T-helper 17 cell (primary cell): ENCODE results near the gene AFF3. TPM values are rescaled to one million over a fixed set of nuclear protein-coding genes. Genes with fewer than 3 reads are reported as not detected.

Source experiments
- ATAC-seq: fragments of 150-1000 bp; cut with Tn5 transposase; 2 replicates; pipeline ENCODE4 v1.10.0; 2021; ENCODE audit warnings: mild to moderate bottlenecking, moderate library complexity
- DNase-seq, 3 donors: peaks; one replicate each; pipeline versions ENCODE4 v3.0.0 to v3.0.0-alpha.2; 2020 to 2021
- H3K9me3 ChIP-seq: one replicate; pipeline ENCODE4 v1.7.0; 2013; ENCODE audit warnings: low read length, mild to moderate bottlenecking; ENCODE audit not compliant: control insufficient read depth, poor library complexity, severe bottlenecking
- H3K27ac Mint-ChIP-seq: one replicate; pipeline ENCODE4 v1.8.0; 2022; ENCODE audit warnings: mild to moderate bottlenecking, moderate library complexity, mixed read lengths
- H3K27me3 Mint-ChIP-seq: one replicate; pipeline ENCODE4 v1.8.0; 2022; ENCODE audit warnings: mixed read lengths
- H3K36me3 Mint-ChIP-seq: one replicate; pipeline ENCODE4 v1.8.0; 2022; ENCODE audit warnings: low read depth, mixed read lengths
- H3K4me1 Mint-ChIP-seq: one replicate; pipeline ENCODE4 v1.8.0; 2022; ENCODE audit warnings: mild to moderate bottlenecking, mixed read lengths
- H3K4me3 Mint-ChIP-seq: one replicate; pipeline ENCODE4 v1.8.0; 2022; ENCODE audit warnings: mild to moderate bottlenecking, moderate library complexity, mixed read lengths
- total RNA-seq, 4 donors: library from RNA in 2 of 4; stranded (reverse) in 2 of 4; gene quantifications; one replicate each; pipeline ENCODE4 v1.2.3 and lab custom pipeline; 2022 to 2026

The AFF3 gene
- total RNA-seq, 2 donors from 2014 or later = 6.5 to 14.4 TPM

DNA sequence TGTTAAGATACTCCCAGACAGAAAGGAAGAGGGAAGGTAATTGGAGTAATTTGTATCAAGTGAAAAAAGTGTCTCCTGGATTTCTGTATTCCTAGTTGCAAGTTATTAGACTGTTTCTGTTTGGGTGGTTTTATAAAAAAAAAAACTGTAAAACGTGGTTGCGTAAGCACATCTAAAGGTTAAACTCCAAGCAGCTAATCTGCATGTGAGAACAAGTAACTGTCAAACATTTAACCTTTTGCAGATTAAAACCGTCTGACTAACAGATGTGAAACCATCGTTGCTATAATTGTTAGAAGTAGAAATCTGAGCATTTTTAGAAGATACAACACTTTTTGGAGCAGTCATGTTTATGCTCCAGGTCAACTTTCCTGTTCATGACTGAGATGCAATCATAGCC is 72.3 kb downstream of the AFF3 start:
- peaks cover 3% of the 10 kb centered on the region for H3K4me1 Mint-ChIP-seq

DNA sequence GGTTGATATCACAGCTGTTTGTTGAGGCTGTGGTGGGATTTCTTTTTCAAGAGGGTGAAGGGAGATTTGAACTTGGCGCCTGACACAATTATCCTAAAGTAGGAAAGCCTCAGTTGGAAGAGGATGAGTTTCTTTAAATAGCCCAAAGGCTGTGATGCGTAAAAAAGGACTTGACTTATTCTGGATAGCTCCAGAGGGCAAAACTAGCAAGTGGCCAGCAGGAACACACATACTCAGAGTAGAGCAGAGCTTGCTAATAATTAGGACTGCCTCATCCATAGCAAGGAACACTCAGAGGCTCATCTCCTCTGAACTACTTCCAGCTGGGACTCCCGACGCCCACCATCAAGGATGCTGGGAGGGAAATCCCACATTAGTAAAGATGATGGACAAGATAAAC is 74.0 kb downstream of the AFF3 start:
- DNase-seq (no peak), ATAC-seq (no peak)
- H3K27ac Mint-ChIP-seq = no peak overlapping the region
- no peaks in the 10 kb centered on the region for H3K9me3 ChIP-seq
- peaks cover 22% of the 10 kb centered on the region for H3K27me3 Mint-ChIP-seq
- H3K4me1 Mint-ChIP-seq = peaks cover 3% of the 10 kb centered on the region
- H3K36me3 Mint-ChIP-seq = no peaks in the 10 kb centered on the region
- no peak overlapping the region for H3K4me3 Mint-ChIP-seq

More for the DNA sequence above, 72.3 kb downstream of the AFF3 start:
- no peak for ATAC-seq
- no peak for DNase-seq
- peak overlapping the region; percentile 7 for H3K4me3 Mint-ChIP-seq
- peaks cover 2% of the 10 kb centered on the region for H3K36me3 Mint-ChIP-seq
- no peak overlapping the region for H3K27ac Mint-ChIP-seq
- no peaks in the 10 kb centered on the region for H3K9me3 ChIP-seq
- peaks cover 23% of the 10 kb centered on the region for H3K27me3 Mint-ChIP-seq

DNA sequence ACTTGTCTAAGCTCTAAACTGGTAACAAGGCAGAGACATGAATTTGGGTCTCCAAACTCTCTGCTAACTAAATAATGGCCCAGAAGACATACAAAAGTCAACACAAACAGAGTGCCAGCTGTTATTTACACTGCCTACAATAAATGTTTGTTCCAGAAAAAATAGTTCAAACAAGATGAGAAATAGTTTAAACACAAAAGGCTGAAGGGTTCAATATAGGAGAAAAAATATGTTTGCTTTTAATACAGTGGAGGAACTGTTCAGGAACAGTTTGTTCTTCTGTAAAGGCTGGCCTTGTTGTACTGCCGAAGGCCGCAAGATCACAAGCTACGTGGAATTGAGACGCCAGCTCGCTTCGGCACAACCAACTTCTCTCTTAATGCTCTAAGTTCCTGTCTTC is 74.6 kb downstream of the AFF3 start:
- Mint-ChIP-seq H3K27me3 (peaks cover 16% of the 10 kb centered on the region), H3K36me3 (no peaks in the 10 kb centered on the region), H3K4me3 (no peak overlapping the region), H3K4me1 (peaks cover 2% of the 10 kb centered on the region), H3K27ac (no peak overlapping the region)
- ATAC-seq (no peak), DNase-seq (no peak)
- no peaks in the 10 kb centered on the region for H3K9me3 ChIP-seq

DNA sequence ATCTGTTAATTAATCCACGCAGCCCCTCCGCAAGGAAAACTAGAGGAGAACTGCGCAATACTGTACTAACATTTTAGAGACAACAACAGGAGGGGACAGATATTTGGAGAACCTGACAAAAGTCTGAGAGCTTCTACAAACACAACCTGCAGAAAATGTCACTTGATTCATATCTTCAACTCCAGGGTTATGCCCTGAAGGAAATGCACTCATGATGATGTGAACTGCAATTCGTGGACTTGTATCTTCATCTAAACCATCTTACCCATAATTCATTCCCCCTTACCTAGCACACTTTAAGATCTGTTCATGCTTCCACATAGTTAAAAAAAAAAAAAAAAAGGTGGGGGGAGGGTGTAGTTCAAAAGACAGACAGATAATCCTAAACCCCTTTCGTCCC is 75.5 kb downstream of the AFF3 start:
- H3K36me3 Mint-ChIP-seq = peaks cover 2% of the 10 kb centered on the region
- peaks cover 14% of the 10 kb centered on the region for H3K27me3 Mint-ChIP-seq
- no peak for ATAC-seq
- no peaks in the 10 kb centered on the region for H3K9me3 ChIP-seq
- no peaks in the 10 kb centered on the region for H3K4me1 Mint-ChIP-seq
- H3K4me3 Mint-ChIP-seq = no peak overlapping the region
- no peak for DNase-seq
- no peak overlapping the region for H3K27ac Mint-ChIP-seq

DNA sequence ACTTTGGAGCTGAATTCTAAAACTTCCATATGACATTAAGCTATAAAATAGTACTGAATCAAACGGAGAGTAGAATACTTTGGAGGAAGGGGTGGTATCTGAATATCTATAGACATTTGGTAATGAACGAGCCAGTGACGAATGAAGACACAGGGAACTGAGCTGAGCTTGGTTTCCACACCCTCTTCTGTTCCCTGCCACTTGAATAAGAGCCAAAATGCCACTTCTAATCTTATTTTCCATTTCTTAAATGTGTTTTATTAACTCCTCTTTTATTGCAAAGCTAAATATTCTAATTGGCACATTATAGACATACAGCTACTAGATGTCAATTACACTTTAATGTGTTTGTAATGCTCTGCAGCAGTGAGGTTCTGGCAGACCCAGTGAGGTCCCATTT is 76.1 kb downstream of the AFF3 start:
- DNase-seq = no peak
- H3K9me3 ChIP-seq = no peaks in the 10 kb centered on the region
- no peak overlapping the region for H3K4me3 Mint-ChIP-seq
- peaks cover 2% of the 10 kb centered on the region for H3K36me3 Mint-ChIP-seq
- peaks cover 2% of the 10 kb centered on the region for H3K4me1 Mint-ChIP-seq
- H3K27me3 Mint-ChIP-seq = peaks cover 14% of the 10 kb centered on the region
- ATAC-seq = no peak
- H3K27ac Mint-ChIP-seq = no peak overlapping the region

DNA sequence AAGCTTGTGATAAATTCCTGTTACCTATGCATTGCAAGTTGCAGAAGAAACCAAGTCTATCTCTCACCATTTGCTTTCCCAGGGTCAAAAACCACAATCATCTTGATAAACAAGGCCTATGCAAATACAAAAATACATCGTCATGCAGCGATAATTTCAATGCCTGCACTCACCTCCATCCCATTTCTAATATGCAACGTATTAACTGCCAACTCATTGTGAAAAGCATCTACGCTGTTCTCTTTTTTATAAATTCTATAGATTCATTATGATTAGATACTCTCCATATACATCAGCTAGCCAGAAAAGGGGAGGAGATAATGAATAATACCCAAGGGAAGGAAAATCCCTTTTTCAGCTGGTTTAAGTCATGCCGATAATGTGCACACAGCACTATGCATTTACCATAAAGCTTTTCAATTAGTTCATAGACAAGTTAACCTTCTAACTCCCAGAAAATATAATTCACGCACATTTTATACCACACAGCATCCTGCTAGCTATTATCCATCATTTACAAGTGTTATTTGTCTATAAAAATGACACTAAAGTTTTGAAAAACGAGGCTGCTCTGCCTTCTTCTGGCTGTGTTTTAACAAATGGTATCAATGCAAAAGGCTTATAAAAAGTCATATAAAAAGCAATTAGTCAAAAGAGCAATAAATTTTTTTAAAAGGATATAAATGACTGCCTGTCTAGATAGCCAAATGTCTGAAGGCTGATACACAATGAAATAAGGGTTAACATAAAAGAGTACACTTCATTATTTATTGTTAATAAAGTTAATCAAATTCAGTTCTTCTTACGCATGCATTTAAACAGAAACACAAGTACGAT is 77.6 kb downstream of the AFF3 start:
- ATAC-seq = no peak
- Mint-ChIP-seq H3K36me3 (peaks cover 2% of the 10 kb centered on the region), H3K4me3 (no peak overlapping the region), H3K4me1 (peaks cover 7% of the 10 kb centered on the region), H3K27me3 (peaks cover 14% of the 10 kb centered on the region), H3K27ac (no peak overlapping the region)
- no peaks in the 10 kb centered on the region for H3K9me3 ChIP-seq
- no peak for DNase-seq

DNA sequence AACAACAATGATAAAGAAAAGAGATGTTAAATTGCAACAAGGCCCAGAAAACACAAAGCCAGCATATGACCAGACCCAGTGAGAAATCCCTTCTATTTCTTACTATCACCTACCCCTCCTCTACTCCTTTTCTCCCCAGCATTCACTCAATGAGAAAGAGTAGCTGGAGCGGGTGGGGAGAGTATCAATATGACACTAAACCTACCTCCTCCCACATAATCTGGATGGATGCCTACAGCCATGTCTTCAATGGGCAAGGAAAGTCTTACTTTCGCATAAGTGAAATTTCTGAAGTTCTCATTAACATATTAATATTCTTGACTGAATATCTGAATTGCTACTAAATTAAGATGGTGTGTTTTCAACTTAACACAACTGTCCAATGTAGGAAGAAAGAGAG is 78.2 kb downstream of the AFF3 start:
- Mint-ChIP-seq H3K4me3 (no peak overlapping the region), H3K27ac (no peak overlapping the region), H3K4me1 (peaks cover 7% of the 10 kb centered on the region), H3K27me3 (peaks cover 14% of the 10 kb centered on the region), H3K36me3 (peaks cover 2% of the 10 kb centered on the region)
- ATAC-seq = no peak
- no peak for DNase-seq
- H3K9me3 ChIP-seq = no peaks in the 10 kb centered on the region

DNA sequence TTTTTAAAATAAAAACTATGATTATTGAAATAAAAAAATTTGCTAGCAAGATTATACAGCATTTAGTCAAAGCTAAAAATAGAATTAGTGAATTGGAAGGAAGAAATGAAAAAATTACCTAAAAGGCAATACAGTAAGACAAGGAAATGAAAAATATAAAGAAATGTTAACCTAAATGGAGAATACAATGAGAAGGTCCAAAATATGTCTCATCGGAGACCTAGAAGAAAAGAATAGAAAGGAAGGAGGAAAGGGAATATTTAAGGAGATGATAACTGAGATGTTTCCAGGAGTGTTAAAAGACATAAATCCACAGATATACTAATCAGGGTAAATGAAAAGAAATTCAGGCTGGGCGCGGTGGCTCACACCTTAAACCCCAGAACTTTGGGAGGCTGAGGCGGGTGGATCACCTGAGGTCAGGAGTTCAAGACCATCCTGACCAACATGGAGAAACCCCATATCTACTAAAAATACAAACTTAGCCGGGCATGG is 78.9 kb downstream of the AFF3 start:
- Mint-ChIP-seq H3K27ac (no peak overlapping the region), H3K27me3 (peaks cover 12% of the 10 kb centered on the region), H3K4me3 (no peak overlapping the region)

DNA sequence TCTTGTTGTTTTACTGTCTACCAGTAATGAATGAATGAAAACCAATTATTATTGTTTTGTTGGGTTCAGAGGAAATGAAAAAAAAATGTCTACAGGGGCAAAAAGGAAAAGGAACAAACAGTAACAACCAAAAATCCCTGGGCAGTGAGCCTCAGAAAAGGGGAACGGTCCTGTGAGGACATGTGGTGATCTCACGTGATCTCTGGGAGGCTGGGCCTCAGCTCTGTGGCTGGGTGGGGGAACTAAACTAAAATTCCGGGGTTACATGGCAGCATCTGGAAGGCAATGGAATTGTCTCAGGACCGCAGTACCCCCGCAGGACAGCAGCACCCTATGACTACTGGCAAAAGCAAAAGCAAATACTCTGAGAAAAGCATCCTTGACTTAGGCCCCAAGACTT is 80.1 kb downstream of the AFF3 start:
- Mint-ChIP-seq H3K4me1 (peaks cover 7% of the 10 kb centered on the region), H3K27me3 (peaks cover under 1% of the 10 kb centered on the region), H3K36me3 (peaks cover 2% of the 10 kb centered on the region), H3K4me3 (no peak overlapping the region), H3K27ac (no peak overlapping the region)
- H3K9me3 ChIP-seq = no peaks in the 10 kb centered on the region
- ATAC-seq (no peak), DNase-seq (no peak)

More for the DNA sequence above, 78.9 kb downstream of the AFF3 start:
- no peak for ATAC-seq
- Mint-ChIP-seq H3K36me3 (peaks cover 2% of the 10 kb centered on the region), H3K4me1 (peaks cover 7% of the 10 kb centered on the region)
- no peak for DNase-seq
- H3K9me3 ChIP-seq = no peaks in the 10 kb centered on the region

DNA sequence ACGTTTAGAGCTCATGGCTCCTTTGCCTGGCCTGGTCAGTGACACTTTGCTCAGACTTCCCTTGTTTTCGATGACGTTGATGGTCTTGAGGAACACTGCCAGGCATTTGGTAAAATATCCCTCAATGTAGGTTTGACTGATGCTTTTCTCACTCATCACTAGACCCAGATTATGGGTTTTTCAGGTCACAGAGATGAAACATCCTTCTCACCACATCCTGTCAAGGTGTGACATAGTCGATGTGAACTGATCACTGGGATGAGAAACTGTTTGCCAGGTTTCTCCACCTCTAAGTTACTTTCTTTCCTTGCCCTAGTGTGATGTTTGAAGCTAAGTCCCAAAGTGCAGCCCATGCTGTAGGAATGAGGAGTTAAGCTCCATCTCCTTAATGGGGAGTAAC is 81.5 kb downstream of the AFF3 start:
- H3K27me3 Mint-ChIP-seq = no peaks in the 10 kb centered on the region
- peak; percentile 93 for ATAC-seq
- peaks cover 2% of the 10 kb centered on the region for H3K36me3 Mint-ChIP-seq
- no peaks in the 10 kb centered on the region for H3K9me3 ChIP-seq
- H3K4me1 Mint-ChIP-seq = peaks cover 7% of the 10 kb centered on the region
- peak overlapping the region; percentile 33 for H3K4me3 Mint-ChIP-seq
- DNase-seq = no peak
- H3K27ac Mint-ChIP-seq = peak overlapping the region; percentile 32

DNA sequence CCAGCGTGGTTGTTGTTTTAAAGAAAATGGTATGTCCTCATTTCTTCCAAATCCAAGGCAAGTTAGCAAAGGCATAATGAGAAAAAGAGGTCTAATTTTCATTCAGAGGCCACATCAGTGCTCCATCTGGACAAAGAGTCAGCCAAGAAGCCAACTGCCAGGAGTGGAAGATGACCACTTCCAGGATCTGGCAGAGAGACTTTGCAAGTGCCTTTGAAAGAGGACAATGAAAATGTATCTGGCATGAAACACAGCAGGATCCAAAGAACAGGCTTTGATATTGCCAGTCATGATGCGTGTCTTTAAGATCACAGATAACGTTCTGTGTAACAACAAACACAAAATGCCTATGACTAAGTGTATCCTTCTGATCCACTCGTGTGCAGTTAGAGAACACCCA is 82.8 kb downstream of the AFF3 start:
- H3K4me3 Mint-ChIP-seq = no peak overlapping the region
- H3K27ac Mint-ChIP-seq = no peak overlapping the region
- H3K4me1 Mint-ChIP-seq = peaks cover 7% of the 10 kb centered on the region
- ATAC-seq (no peak), DNase-seq (no peak)
- H3K36me3 Mint-ChIP-seq = peaks cover 2% of the 10 kb centered on the region
- no peaks in the 10 kb centered on the region for H3K9me3 ChIP-seq
- H3K27me3 Mint-ChIP-seq = no peaks in the 10 kb centered on the region

DNA sequence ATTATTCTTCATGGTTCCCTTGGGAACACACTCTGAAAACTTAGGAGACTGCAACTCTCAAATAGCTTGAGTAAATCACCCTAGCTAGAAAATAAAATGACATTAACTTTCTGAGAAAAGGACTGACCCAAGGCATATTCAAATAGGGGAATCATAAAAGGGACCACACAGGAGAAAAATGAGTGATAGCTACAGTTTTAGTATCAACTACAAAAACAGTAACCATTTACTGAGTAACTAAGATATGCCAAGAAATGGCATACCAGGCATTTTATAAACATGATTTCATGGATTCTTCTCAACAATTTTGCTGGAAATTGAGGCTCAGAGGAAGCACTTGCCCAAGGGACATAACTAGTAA is 84.5 kb downstream of the AFF3 start:
- ATAC-seq (no peak), DNase-seq (no peak)
- H3K36me3 Mint-ChIP-seq = peaks cover 2% of the 10 kb centered on the region
- H3K4me1 Mint-ChIP-seq = peaks cover 7% of the 10 kb centered on the region
- H3K27me3 Mint-ChIP-seq = peaks cover 2% of the 10 kb centered on the region
- H3K9me3 ChIP-seq = no peaks in the 10 kb centered on the region
- H3K27ac Mint-ChIP-seq = no peak overlapping the region
- no peak overlapping the region for H3K4me3 Mint-ChIP-seq

DNA sequence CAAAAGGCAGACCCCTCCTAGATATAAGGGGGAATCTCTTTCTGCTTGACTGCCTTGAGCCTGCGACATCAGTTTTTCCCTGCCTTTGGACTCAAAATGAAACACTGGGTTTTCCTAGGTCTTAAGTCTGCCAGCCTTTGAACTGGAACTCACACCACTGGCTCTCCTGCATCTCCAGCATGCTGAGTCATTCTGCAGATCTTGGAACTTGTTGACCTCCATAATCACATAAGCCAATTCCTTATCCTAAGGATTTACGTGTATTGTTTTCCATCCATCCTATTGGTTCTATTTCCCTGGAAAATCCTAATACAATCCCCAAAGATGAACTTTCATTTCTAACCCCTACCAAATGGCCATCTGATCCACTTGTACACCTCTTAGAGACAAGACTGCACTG is 88.0 kb downstream of the AFF3 start:
- H3K4me3 Mint-ChIP-seq = no peak overlapping the region
- no peak for DNase-seq
- no peaks in the 10 kb centered on the region for H3K4me1 Mint-ChIP-seq
- H3K27me3 Mint-ChIP-seq = peaks cover 9% of the 10 kb centered on the region
- no peaks in the 10 kb centered on the region for H3K36me3 Mint-ChIP-seq
- ATAC-seq = no peak
- H3K9me3 ChIP-seq = no peaks in the 10 kb centered on the region
- H3K27ac Mint-ChIP-seq = no peak overlapping the region
